SK-N-DZ (cell line): ENCODE measurements around the gene MBOAT1.
"Not testable (repeated sequence)": the region's sequence is repeated elsewhere in the genome, so short reads cannot be mapped to it uniquely, and the experiment has no call there.

Experiments
- DNase-seq: peaks from one replicate; pipeline ENCODE4 v3.0.0-alpha.2; 2015; ENCODE audit warnings: low spot score

Gene MBOAT1

DNA sequence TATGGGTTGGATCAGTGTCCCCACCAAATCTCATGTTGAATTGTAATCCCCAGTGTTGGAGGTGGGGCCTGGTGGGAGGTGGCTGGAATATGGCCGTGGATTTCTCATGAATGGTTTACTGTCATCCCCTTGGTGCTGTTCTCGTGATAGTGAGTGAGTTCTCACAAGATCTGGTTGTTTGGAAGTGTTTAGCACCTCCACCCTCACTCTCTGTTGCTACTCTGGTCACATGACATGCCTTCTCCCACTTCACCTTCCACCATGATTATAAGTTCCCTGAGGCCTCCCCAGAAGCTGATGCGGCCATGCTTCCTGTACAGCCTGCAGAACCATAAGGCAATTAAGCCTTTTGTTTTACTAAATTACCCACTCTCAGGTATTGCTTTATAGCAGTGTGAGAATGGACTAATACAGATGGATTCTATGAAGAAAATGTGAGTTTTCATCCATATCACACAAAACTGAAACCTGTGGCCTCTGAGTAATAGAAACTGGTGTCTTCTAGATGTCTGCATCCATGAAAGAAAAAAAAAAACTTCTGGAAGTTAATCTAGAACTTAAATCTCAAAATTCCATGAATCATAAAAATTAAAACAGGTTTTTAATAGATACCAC lies 39.3 kb downstream of the MBOAT1 start:
- no peak for DNase-seq

- DNase-seq, result no peak
Measured at GRCh38 chr6:20170455-20171148, 41.7 kb downstream of the MBOAT1 start.

- no peak for DNase-seq
Measured at GRCh38 chr6:20169786-20170185, 42.5 kb downstream of the MBOAT1 start.

- DNase-seq, result no peak
Measured at GRCh38 chr6:20169119-20169557, 43.1 kb downstream of the MBOAT1 start.

DNA sequence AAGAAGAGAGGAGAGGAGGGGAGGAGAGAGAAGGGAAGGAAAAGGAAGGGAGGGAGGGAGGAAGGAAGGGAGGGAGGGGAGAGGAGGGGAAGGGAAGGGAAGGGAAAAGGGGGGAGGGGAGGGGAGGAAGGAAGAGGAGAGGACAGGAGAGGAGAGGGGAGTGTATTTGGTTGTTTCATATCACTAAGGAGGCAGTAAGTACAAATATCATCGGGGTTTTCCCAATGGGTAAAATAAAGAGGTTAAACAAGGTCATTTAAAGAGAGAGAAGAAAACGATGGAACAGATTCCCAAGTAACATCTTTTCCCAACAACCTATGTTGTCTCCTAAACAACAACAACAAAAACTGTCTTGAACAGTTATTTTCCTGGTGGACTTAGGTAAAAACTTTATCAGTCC lies 43.6 kb downstream of the MBOAT1 start:
- DNase-seq, result no peak

GRCh38 chr6:20167601-20168000 lies 44.7 kb downstream of the MBOAT1 start:
- no peak for DNase-seq

DNA sequence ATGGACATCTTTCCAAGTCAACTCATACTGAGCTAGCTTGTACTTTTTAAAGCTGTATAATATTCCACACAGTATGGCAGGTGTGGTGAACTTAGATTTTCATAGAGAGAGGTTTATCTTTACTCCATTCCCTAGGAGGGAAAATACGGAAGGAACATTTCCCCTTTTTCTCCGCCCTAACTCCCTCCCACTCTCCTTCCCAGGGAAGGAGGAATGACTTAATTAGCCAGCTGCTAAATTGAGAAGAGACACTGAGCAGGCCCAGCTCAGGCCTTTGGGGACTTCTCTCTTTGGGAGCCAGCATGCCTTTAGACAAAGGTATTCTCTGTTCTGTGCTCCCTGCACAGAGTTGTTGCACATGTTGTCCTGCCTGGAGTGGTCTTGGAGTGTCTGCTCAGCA lies 46.1 kb downstream of the MBOAT1 start:
- no peak for DNase-seq

GRCh38 chr6:20162515-20162914 lies 49.8 kb downstream of the MBOAT1 start:
- no peak for DNase-seq

GRCh38 chr6:20160541-20161283 lies 51.6 kb downstream of the MBOAT1 start:
- no peak for DNase-seq

DNA sequence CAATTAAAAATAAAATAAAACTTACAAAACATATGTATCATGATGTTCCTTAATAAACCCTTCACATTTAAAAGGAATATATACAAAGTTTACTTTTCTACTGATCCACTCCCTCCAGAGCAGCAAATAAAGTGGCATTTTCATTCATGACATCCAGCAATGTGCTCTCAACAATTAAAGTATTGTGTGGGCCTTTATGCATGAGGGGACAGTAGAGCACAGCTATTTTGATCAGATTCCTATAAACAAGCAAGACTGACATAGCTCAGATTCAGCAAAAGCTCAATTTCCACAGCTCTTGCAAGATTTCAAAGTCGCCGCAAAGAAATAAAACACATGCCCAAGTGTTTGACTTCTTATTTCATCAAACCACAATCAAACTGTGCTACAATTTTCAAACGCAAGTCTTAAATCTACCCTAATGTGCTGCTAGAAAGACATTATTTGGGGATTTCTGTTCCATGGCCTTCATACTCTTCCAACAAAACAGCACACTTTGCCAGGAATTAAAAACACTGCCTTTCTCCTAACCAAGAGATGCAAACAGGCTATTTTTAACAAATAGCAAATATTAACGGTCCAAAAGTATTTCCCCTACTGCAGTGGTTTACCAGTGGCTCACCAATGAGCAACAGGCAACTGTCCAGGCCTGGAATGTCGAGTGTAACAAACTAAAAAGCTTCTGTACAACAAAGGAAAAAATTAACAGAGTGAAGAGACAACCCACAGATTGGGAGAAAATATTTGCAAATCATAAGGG lies 52.3 kb downstream of the MBOAT1 start:
- DNase-seq, result no peak

- DNase-seq, result no peak
Measured at GRCh38 chr6:20159098-20159497, 53.2 kb downstream of the MBOAT1 start.

GRCh38 chr6:20158676-20159075 lies 53.6 kb downstream of the MBOAT1 start:
- DNase-seq, result no peak

- no peak for DNase-seq
Measured at GRCh38 chr6:20156824-20157223, 55.4 kb downstream of the MBOAT1 start.

DNA sequence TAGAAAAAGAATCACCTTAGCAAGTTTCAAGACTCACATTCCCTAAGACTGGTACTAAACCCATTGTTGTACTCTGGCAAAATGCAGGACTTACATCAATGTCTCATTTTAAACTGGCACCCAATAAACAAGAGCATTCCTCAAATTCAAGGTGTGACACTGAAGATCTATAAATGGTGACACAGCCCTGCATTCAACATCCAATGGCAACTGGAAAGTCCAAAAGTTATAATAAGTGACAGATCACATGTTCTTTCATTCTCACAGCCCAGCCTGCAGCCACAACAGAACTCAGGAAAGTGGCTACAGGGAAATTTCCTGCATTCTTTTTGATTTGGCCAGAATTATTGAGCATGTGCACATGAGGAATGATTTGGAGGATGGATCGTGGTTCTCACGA lies 57.5 kb downstream of the MBOAT1 start:
- no peak for DNase-seq

GRCh38 chr6:20153194-20153593 lies 59.1 kb downstream of the MBOAT1 start:
- no peak for DNase-seq

DNA sequence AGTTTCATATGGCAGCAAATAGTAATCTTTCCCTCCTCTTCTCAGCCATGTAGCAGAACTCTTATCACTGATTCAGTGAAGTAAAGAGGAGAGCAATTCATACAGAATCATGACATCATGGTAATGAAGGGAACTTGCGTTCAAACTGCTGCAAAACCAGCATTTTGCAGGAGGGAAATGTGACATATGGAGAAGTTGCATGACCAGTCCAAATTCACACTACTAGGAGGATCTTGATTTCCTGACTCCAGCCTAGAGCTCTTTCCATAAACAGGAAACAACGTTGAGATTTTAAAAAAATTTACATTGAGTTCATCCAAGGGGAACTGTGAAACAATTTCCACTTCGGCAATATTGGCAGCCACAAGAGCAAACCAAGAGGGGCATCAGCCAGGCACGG lies 63.8 kb downstream of the MBOAT1 start:
- no peak for DNase-seq

DNA sequence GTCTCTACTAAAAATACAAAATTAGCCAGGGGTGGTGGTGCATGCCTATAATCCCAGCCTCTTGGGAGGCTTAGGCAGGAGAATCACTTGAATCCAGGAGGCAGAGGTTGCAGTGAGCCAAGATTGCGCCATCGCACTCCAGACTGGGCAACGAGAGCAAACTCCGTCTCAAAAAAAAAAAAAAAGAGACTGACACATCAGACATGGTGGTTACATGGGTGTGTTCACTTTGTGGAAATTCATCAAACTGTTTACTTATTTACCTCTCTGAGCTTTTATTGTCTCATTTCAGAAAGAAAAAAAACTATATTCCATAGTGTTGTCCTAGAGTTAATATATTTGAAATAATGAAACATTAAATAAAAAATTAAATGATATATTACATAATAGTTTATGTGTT lies 64.8 kb downstream of the MBOAT1 start:
- DNase-seq, result no peak

- DNase-seq, result not testable (repeated sequence)
Measured at GRCh38 chr6:20146831-20147230, 65.4 kb downstream of the MBOAT1 start.

GRCh38 chr6:20146291-20146690 lies 66.0 kb downstream of the MBOAT1 start:
- DNase-seq, result no peak

DNA sequence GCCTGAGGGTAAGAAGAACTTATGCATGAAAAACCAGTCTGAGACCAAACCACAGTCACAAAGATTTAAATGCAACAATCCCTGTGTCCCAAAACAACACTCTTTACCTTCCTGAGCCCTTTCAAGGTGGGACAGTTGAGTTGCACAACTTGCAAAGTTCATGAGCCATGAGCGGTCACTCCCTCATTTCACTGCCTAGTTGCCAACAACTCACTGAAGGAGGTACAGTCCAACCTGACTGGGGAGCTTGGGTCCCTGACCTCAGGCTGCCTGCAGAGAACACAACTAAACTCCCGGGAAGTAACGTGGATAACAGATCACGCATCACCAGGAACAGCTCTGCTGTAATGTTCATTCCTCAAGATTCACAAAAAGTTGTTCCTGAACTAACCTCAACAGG lies 69.4 kb downstream of the MBOAT1 start:
- DNase-seq, result no peak

GRCh38 chr6:20141931-20142330 lies 70.3 kb downstream of the MBOAT1 start:
- DNase-seq, result no peak
